Activated CD4-positive, alpha-beta T cell treated with anti-CD3 and anti-CD28 coated beads, Interleukin-2, Interleukin-6, amounts not matched to agents 100 ng/mL and 50 ng/mL, durations not matched to agents 16 hours and 8 hours (primary cell): ENCODE results near the gene RTN4RL1.

ENCODE experiments used
- DNase-seq: peaks from one replicate; pipeline ENCODE4 v3.0.0-alpha.2; 2020

RTN4RL1 gene

DNA sequence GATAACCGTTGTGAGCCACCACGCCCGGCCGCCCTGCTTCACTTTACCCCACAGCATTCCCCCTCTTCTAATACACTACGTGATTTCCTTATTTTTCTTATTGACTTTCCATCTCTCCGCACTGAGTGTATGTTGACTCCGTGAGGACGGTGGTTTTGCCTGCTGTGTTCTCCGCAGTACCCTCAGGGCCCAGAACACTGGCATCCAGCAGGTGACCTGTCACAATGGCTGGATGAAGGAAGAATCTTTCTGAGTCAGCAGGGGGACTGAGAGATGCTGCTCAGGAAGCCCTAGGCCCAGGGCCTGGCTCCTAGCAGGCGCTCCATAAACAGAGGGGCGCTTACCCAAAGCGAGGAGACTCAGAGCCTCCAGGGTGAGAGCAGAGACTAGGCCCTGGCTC, 79.5 kb downstream of the RTN4RL1 start:
- DNase-seq, result no peak

DNA sequence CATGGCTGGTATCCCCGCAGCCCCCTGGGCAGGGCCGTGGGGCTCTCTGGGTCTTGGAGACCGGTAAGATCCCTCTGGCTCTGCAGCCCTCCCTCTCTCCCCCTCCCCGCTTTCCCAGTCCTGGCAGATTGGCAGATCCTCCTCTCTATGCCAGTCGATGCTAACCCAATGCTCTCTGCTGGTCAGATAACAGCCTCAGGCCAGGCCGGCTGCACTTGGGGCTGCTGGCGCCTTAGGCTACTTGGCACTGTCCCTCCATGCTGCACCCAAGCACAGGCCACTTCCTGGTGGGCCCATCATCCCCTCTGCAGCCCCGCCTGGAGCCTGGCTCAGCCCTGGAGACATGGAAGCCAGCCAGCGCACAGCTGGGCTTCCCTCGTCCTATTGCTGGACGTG, 81.7 kb downstream of the RTN4RL1 start:
- no peak for DNase-seq

DNA sequence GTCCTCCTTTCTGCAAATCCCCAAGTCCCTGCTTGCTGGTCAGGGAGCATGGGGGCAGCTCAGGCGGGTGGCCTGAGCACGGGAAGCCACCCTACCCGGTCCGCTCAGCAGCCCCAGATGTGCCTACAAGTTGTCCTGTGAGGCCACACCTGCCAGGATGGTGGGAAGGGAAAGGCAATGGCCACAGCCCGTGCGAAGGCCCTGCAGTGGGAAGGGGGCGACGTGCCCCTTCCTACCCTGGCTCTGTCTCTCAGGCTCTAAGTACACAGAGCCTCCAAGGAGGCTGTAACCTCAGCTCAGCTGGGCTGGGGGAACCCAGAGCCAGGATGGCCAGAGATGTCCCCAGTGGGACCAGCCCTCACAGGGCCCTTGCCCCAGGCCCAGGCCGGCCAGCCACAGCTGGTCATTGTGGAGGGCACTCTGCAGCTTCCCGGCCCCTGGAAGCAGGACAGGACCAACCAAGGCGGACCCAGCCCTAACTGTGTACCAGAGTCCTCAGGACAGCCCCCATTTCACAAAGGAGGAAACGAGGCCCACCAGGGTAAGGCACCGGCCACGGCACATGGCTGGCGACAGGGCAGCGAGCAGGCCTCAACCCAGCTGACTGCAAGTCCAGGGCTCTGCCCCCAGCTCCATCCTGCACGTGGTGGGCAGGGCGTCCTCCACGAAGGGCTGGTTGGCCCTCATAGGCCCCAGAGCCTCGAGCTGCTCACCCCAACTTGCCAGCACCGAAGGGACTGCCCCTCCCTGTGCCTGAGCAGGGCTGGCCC, 82.3 kb downstream of the RTN4RL1 start:
- no peak for DNase-seq

DNA sequence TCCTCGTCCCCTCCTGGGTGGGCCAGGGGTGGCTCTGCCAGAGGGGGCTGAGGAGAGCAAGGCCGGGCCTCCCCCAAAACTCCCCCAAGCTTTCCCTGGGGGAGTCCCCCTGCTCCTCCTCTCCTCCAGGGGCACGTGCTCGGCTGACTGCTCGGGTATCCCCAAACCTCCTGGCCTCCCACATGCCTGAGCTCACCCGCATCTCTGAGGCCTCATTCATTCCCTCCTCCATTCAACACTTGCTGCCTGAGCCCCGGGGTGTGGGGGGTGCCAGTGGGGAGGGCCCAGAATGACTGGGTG, 83.1 kb downstream of the RTN4RL1 start:
- no peak for DNase-seq

DNA sequence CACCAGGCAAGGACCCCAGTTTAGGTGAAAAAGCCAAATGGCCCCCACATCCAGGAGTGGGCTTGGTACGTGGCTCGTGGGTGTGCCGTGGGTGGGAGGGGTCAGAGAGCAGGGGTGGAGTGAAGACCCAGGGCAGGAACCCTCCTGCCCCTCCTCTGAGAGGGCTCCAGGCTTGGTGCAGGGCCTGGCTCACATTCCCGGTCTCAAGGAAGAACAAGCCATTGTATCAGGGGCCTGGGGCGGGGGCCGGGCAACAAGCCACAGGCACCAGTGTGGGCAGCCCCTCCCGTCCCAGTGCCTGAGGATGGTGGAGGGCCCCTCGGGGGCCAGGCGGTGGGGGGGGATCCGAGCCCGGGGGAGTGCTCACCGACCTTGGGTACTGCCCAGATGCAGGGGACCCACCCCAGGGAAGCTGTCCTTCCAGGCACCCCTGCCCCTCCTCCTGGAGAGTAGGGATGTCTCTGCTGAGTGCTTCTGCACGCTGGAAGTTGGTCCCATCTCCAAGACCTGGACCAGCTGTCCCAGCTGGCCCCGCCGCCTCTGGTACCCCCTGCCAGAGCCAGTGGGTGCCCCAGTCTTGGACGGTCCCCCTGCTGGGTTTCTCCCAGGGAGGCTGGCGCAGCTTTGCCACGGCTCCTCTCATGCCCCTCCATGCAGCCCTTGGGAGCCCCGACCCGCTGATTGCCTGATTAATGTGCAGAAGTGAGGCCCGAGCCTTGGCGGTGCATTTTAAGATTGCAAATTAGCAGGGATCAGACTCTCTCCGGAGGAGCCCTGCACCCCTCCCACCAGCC, 83.7 kb downstream of the RTN4RL1 start:
- DNase-seq, result no peak

DNA sequence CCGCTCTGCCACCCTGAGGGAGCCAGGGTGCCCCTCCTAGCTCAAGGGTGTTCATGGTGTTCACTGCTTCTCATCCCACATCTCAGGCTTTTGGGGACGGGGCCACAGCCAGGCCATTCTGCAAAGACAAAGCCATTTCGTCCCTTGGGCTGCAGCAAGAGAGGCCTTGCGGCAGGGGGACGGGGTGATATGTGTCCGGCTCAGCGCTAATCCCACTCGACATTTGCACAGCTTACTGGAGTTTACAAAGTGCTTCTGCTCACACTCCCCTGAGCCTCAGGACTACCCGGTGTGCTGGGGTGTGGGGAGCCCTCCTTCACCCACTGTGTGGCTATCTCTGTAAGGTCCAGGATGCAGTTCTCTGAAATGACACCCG, 84.3 kb downstream of the RTN4RL1 start:
- no peak for DNase-seq

DNA sequence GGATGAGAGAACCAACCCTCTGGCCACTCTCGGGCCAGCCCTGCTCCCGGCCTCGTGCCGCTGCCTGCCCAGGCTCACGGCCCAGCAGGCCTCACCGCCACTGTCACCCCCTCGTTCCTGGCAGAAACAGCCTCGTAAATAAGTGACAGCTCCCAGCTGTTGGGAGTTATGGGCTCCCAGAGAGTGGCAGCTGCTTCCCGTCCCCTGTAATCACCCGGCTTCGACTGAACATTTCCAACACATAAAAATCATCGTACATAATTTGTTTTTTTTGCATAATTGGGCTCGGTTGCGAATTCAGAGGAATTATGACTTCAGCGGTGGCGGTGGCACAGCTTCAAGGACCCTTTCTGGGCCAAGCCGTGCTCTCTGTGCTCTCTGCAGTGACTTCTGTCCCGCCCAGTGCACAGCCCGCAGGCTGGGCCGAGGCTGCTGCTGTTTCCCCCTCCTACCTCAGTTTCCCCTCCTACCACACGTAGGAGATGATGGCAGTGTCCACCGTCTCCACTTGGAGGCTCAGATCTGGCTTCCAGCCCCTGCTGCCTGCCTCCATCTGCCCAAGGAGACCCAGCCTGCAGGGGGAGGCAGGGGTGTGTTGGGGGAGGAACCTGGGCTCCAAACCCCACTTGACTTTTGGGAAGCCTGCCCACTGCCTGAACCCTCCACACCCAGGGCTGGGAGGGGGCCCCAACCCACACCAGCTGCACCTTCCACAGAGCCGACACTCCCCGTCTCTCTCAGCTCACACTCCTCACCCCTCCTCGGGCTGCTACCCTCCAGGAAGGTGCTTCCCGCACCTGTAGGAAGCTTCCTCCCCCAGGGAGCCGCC, 84.9 kb downstream of the RTN4RL1 start:
- no peak for DNase-seq

DNA sequence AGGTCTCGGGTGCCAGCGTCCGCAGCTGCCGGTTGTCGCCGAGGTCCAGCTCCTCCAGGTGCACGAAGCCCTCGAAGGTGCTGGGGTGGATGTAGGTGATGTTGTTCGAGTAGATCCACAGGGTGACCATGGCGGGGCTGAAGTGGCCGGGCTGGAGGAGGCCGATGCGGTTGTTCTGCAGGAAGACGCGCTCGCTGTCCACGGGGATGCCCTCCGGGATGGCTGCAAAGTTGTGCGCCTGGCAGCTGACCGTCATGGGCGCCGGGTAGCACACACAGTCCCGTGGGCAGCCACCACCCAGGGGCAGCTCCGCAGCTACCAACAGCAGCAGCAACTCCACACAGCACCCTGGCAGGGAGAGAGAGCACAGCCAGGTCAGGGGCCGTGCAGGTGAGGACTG, 87.7 kb downstream of the RTN4RL1 start:
- DNase-seq, result no peak

DNA sequence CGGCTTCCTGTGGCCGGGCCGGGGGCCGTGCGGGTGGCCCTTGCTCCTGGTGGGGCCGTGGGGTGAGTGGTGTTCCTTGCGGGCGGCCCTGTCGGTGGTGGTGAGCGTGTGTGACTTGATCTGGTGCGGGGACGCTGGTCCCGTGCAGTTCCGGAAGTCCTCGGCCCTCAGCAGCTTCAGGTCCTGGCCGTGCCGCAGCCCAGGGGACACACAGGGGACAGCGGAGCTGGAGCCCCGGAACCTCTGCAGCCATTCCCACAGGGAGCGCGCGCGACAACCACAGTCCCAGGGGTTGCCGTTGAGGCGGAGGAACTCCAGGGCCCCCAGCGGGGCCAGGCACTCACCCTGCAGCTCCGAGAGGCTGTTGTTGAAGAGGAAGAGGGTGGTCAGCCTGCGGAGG, 88.4 kb downstream of the RTN4RL1 start:
- no peak for DNase-seq

DNA sequence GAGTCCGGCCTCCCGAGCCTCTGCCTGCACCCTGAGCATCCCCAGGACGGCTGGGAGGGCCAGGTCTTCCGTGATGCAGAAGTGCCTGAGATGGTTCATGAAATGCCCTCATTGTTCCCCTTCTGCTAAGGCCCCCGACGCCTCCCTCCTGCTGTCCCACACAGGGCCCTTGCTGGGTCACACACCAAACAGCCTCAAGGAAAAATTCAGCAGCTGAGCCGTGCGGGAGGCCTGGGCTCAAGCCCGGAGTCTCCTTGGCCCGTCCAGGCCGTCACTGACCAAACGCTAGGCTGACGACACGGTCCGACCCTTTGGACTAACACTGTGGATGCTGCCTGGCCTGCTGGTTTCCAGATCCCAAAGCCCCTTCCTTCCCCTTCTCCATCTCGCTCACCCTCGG, 90.2 kb downstream of the RTN4RL1 start:
- DNase-seq, result no peak

DNA sequence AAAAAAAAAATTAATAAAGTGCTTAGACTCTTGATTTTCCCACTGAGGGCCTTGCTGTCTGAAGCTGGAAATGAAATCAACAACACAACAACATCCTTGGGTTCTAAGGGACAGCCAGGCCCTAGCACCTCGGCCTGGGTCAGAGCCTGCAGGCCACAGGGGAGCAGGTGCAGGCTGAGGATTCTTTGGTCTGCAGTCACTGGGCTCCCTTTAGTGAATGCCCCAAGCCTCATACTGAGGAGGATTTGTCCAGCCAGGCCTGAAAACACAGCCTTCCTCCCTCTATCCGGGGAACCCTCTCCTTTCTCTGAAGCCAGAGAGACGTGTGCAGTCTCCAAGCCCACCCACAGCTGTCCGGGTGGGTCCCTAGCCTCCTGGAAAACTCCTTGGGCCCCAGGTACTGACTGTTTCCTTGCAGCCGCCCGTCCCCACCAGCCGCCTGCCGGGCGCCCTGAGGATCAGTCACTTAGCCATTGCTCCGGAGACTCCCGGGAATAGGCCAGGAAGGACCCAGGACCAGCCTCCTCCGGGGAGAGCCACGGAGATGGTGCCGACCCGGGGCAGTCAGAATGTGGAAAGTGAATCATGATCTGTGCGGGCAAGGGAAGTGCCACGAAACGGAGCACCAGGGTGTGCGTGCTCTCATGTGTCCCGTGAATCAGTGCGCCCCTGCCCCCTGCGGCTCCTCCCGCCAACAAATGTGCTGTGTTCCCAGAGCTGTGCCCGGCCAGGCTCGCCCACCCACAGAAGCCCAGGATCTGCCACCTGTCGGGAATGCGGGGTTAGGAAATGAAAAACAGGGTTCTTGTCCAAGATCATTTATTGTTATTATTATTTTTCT, 91.0 kb downstream of the RTN4RL1 start:
- DNase-seq, result no peak

DNA sequence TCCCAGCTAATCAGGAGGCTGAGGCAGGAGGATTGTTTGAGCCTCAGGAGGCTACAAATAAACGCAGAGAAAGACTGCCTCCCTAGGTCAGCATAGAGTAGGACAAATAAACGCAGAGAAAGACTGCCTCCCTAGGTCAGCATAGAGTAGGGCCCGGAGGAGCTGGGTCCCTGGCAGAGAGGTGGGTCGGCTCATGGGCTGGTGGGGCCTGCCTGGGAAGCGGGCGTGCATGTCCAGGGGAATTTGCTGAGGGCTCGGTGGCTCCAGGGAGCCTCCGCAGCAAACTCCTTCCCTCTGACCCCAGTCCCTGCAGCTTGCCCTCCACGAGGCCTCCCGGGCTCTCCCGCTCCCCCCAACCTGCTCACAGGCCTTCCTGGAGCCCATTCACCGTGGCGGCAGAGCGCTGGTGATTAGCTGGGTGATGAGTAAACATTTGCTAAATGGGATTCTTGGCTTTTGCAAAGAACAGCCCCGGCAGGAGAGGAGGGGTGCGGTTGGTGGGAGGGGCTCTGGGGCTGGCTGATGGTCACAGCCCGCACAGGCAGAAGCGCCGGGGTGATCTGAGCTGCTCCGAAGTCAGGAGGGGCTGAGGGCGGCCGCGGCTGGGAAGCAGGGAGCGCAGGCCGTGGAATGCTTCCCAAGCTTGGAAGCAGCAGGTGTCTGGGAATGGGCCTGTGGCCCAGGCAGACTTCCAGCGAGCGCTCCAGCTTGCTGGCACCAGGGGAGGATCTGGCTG, 93.1 kb downstream of the RTN4RL1 start:
- no peak for DNase-seq

DNA sequence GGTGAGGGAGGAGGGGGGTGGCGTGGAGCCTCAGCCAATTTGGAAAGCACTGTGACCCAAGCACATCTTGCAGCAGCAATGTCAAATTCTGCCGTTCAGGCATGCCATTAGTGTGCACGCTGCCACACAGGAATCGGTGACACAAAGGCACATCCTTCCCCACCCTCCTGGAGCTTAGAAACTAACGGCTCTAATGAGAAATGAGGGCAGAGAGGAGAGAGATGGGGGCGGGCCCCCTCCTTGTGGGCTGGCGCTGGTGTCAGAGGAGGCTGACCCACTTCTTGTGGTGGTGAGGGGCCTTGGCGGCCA, 94.8 kb downstream of the RTN4RL1 start:
- no peak for DNase-seq

DNA sequence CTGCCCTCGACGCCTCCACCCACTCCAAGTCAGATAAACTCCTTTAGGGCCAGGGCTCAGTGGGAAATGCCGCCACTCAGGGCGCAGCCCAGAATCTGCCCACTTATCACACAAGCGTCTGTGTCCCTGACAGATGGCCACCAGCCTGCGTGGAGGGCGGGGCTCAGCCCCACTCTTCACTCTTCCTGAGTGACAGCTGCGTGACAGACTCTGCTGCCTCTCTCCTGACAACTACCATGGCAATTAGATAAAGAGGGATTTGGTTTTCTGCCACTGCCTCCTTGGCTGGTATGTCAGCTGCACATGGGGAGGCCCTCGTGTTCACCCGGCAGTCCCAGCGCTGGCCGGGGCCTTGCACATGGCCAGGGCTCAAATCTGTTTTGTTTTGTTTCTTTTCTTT, 96.2 kb downstream of the RTN4RL1 start:
- DNase-seq, result no peak

DNA sequence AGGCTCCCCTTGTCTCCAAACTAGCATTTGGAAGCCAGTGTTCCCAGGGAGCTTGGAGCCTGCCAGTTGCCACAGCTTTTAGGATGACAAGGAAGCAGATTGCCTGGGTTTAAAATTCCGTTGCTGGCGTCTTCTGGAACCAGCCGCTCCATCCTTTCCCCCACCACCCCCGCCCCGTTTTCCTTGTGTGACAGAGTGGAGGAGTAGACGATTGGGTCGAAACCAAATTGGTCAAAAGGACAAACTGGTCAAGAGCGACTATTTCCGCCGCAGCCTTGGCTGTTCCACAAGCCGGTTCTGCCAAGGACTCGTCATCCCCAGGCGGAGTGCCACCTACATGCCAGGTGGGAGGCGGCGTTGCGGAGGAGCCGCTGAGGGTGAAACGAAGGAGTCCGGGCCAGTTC, 104.2 kb downstream of the RTN4RL1 start:
- no peak for DNase-seq

DNA sequence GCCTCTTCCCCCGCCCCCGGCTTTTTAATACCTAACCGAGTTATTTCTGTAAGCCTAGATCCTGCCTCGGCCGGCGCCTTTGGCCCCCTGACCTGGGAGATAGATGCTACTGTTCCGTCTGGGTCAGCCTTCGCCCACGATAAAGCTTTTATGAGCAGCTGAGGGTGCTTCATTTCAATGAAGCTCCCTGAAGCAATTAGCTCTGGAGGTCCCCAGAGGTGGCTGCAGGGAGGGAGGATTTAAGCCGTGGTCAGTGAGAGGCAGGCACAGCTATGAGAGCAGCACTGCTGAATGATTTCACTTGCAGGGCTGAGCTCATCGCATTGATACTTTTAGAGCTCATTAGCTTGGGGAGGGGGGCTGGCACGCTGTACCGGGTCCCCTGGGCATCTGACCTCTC, 105.9 kb downstream of the RTN4RL1 start:
- DNase-seq, result no peak

DNA sequence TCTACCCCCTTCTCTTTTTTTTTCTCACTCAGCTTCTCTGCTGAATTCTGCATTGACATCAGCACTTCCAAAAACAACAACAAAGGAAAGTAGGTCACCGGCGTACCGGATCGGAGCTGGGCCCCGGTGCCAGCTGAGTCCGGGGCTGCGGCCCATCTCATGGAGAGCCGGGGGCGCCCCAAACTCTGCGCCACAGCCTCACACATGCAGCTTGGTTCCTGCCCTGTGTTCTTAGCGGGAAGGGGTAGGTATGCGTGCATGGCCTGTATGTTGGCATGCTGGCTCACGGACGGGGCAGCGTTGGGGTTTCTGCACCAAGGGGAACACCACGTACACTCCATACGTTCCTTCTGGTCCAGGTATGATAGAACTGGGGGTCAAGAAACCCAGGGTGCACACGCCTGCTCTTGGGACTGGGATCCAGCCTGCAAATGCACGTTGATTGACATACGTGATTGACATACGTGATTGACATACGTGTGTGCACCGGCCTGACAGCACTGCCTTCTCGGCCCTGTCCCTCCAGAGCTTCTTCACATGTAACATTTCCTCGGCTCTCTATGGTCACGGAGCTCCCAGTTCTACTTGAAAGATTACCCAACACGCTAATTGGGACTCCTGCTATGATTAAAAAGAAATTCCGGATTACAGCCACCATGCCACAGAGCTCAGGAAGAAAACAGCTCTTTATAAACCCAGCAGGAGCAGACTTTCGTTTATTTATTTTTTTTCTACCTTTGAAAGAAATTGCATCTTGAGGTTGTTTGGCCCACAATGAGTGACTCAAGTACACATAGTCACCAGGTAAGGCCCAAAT, 106.6 kb downstream of the RTN4RL1 start:
- DNase-seq, result no peak

DNA sequence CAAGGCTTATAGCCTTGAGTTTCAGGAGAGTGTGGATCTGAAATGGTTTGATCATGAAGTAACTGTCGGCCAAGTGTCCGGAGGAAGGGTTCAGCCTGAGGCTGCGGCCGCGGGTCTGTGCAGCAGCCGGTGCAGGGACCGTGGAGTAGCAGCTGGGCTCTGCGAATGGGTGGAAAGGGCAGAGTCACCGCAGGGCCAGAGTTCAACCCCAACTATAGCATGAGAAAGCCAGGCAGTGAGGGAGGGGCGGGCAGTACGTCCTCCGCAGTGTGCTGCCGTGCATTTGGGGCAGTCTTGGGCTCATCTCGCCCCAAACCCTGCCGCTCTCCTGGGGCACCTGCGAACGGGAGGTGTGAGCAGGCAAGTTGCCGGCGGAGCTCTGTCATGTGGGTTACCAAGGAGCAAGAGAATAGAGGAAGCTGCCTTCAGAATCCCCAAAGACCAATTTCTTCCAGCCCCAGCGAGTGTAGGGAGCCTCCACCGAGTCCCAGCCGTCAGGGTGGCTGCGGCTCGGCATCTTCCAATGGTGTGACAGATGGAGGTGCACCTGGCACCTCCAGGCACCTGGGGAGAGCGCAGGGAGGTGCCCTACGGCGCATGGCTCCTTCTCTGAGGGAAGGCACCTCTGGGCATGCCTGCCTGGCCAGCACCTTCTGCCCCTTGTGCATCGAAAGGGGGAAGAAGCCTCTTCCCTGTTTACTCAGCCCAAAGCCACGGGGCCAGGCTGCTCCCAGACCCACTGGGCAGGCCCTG, 108.0 kb downstream of the RTN4RL1 start:
- no peak for DNase-seq

DNA sequence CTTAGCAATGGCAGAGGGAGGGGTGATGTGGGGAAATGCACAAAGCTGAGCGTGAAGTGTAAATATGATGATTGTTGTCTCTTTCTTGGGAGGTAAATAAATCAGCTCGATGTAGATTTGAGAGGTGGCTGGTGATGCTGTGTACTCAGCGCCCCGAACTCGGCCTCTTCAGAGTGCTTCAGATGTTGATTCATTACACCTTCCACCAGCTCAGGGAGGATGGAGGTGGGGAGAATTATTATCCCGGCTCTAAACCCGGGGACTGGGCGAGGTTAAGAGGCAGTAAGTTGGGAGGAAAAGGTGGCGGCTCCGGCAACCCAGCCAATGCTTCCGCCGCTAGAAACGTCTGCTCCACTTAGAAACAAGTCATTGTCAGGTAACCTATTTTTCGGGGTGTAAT, 108.8 kb downstream of the RTN4RL1 start:
- DNase-seq, result no peak

DNA sequence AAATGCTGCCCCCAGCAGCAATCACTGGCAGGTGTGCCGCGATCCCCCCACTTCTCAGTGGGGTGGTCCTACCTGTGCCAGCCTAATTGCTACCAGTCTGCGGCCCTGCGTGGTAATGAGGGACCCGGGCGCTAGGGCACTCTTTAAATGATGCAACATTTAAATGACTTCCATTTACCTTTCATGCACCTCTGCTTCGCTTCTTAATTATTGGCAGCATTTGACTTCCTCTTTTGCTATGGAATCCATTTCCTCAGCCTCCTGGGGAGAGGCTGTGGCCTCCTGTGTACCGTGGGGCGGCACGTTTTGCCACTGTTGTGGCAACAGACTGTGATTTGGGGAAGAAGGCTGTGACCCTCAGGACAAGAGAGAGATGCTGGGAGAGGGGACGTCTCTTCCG, 109.2 kb downstream of the RTN4RL1 start:
- no peak for DNase-seq

DNA sequence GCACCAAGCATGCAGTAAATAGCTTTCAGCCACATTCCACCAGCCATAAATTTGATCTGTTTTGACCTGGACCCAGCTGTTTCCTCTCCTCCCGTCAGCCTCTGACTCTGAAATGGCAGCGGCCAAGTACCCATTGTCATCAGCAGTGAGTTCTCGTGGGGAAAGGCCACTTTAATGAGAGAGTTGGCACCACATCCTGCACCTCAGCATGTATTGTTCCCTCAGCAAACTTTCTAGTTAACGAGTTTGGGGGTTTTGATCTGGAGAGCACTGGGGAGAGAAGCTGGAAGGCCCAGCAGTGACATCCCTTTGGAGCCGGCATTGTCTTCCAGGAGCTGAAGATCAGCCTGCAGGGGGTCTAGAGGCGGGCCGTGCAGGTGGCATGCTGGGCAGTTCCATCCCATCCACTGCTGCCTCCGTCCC, 110.5 kb downstream of the RTN4RL1 start:
- DNase-seq, result no peak
